Measurements from ENCODE around the gene UBE2R2. TPM values are rescaled to one million over a fixed set of nuclear protein-coding genes. Genes with fewer than 3 reads are reported as not detected.
A peak's percentile ranks its signal among the peaks of the same experiment; 100 is the strongest.

Gene UBE2R2
- total and polyA plus RNA-seq, 2 of the 8 experiments (the other 6 are each of a cell fraction or from before 2014, with no cell fraction given): 19.4 to 42.1 TPM

DNA sequence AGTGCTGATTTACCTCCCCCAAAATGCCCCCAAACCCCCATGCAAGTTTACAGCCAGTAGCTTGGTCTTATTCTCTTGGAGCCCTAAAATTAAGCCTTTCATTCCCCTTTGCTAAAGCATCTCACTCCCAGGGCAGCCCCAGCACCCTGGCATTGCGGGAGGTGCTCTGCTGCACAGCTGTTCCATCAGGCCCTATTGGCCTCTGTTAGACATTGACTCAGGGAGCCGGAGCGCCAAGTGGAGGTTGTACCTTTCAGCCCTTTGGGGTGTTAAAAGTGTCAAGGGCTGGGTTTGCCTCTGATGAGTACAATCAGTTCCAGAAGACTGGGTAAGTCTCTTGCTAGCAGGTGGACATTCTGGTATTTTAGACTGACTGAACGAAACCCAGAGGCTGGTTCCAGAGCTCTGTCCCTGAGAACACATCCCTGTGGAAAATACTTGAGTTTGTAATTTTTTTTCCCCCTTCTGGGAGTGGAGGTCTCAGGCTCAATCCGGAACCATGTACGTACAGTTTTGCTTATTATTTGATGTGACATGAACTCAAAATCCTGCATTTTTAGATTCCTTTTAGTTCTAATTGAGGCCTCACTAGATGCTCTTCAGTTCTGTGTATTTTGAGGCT lies 102.4 kb downstream of the UBE2R2 start:
- no peak overlapping the region for H2BK20ac ChIP-seq (ENCODE audit: low read length)
- no peak overlapping the region for H3K56ac ChIP-seq (replicated peaks; ENCODE audit: insufficient read length, low read depth, low read length)
- no peak overlapping the region for H3K27ac ChIP-seq (ENCODE audit: low read depth, low read length)
- no peaks in the 10 kb centered on the region for H3K23me2 ChIP-seq (ENCODE audit: low read depth, low read length)
- no peaks in the 10 kb centered on the region for H3K79me1 ChIP-seq (ENCODE audit: low read depth, low read length)
- H3K14ac ChIP-seq (ENCODE audit: insufficient read length): no peak overlapping the region
- H2BK15ac ChIP-seq (ENCODE audit: low read length): no peak overlapping the region
- no peak overlapping the region for H3K4me2 ChIP-seq (ENCODE audit: insufficient read depth in 1 of 2, low read depth in 2 of 2, low read length in 2 of 2)
- no peak for TF ChIP-seq SRF (IDR thresholded peaks at IDR 0.05; ENCODE audit: low read depth, low read length)
- TF ChIP-seq TAF7 (optimal IDR thresholded peaks at IDR 0.05; ENCODE audit: borderline replicate concordance, low read depth, low read length): no peak
- peak; percentile 56; the same call in 1 of the 2 replicates for TF ChIP-seq POLR2AphosphoS5 (IDR thresholded peaks at IDR 0.05; ENCODE audit: low read depth, low read length)
- ChIA-PET POLR2A (ENCODE audit: partially characterized antibody) (interaction anchor here (0.9 to 2.9 kb wide), 3 partner anchors 103 to 161 kb away, joined by 3 to 9 read pairs (median 3); partner anchors contain the start of gene UBAP2), CTCF (ENCODE audit: partially characterized antibody) (interaction anchor here (0.6 to 2.8 kb wide), 6 partner anchors 7 to 334 kb away, joined by 3 to 15 read pairs (median 6); no protein-coding TSS in a partner anchor)
- no peak overlapping the region for H2AFZ ChIP-seq (ENCODE audit: low read length)
- peaks cover 29 to 74% (median 46%) of the 10 kb centered on the region in 4 experiments for H3K36me3 ChIP-seq (ENCODE audit: control insufficient read depth in 2 of 4, insufficient read depth in 4 of 4, low read length in 3 of 4)
- WGBS, 2 experiments (ENCODE audit: extremely low coverage in 1 of 2, insufficient coverage in 1 of 2, insufficient read length in 1 of 2, insufficient replicate concordance in 2 of 2, low coverage in 1 of 2, low lambda C conversion rate in 2 of 2, missing lambda C conversion rate in 1 of 2): 94% methylated on average over 6 of the region's 6 CpGs; no CpG with 5 or more reads in 1 of the 2 experiments
- peaks cover 2% of the 10 kb centered on the region in 2 experiments for H4K20me1 ChIP-seq (replicated peaks in 1 of 2; ENCODE audit: control insufficient read depth in 1 of 2, insufficient read depth in 2 of 2, low read length in 2 of 2)
- no peaks in the 10 kb centered on the region for H3K79me2 ChIP-seq (ENCODE audit: control insufficient read depth in 1 of 2, insufficient read depth in 2 of 2, low read length in 2 of 2)
- H3K18ac ChIP-seq (ENCODE audit: extremely low read depth, low read length): no peak overlapping the region
- no peaks in the 10 kb centered on the region for H3K27me3 ChIP-seq (replicated peaks in 1 of 4; ENCODE audit: control insufficient read depth in 3 of 4, extremely low read depth in 1 of 4, insufficient read depth in 3 of 4, low read length in 3 of 4)
- H3K4ac ChIP-seq (replicated peaks; ENCODE audit: insufficient read length, low read depth, low read length): no peak overlapping the region
- H2AK5ac ChIP-seq (ENCODE audit: low read depth, low read length): no peak overlapping the region
- H3K9ac ChIP-seq (replicated peaks in 1 of 4; ENCODE audit: extremely low read depth in 1 of 4, low read depth in 3 of 4, low read length in 3 of 4): no peak overlapping the region
- no peak overlapping the region for H2BK12ac ChIP-seq (ENCODE audit: low read depth, low read length)
- H2BK120ac ChIP-seq (replicated peaks; ENCODE audit: low read depth, low read length): no peak overlapping the region
- no peak overlapping the region for H2BK5ac ChIP-seq (ENCODE audit: low read depth, low read length)
- DNase-seq (ENCODE audit: low read depth in 1 of 2, low spot score in 2 of 2): no peak
- no peak overlapping the region for H3K23ac ChIP-seq (ENCODE audit: insufficient read length)
- peaks cover 0 to 4% (median 0%) of the 10 kb centered on the region in 4 experiments; a peak in 1 of 7 replicates for H3K4me1 ChIP-seq (replicated peaks in 1 of 4; ENCODE audit: control insufficient read depth in 3 of 4, insufficient read depth in 4 of 4, low read length in 3 of 4)
- no peaks in the 10 kb centered on the region for H3K9me3 ChIP-seq (ENCODE audit: insufficient read depth in 2 of 2, low read depth in 1 of 2, low read length in 1 of 2)
- no peak overlapping the region for H4K5ac ChIP-seq (ENCODE audit: insufficient read length, low read depth, low read length)
- no peak overlapping the region for H4K8ac ChIP-seq (ENCODE audit: extremely low read depth, insufficient read depth, low read length)
- no peak overlapping the region for H4K91ac ChIP-seq (replicated peaks; ENCODE audit: insufficient read length, low read length)
- FAIRE-seq: no peak
- H3K4me3 ChIP-seq (ENCODE audit: extremely low read depth in 1 of 4, insufficient read depth in 2 of 4, low read depth in 3 of 4, low read length in 4 of 4): no peak overlapping the region
